ENCODE results near the gene ZNF732.
"Not testable (repeated sequence)": the region's sequence is repeated elsewhere in the genome, so short reads cannot be mapped to it uniquely, and the experiment has no call there.

ZNF732 gene

GRCh38 chr4:273309-274017, 31.8 kb downstream of the ZNF732 start:
- TF ChIP-seq CREB5 (CRISPR knock-in tag; IDR thresholded peaks at IDR 0.05; ENCODE audit: low read depth): no peak
- no peak for TF ChIP-seq ZFP3 (CRISPR knock-in tag; IDR thresholded peaks at IDR 0.05)
- TF ChIP-seq POU6F1 (CRISPR knock-in tag; IDR thresholded peaks at IDR 0.05; ENCODE audit: borderline replicate concordance, low read depth): no peak
- no peak for TF ChIP-seq GLIS3 (CRISPR knock-in tag; IDR thresholded peaks at IDR 0.05)
- no peak for TF ChIP-seq TSHZ2 (CRISPR knock-in tag; IDR thresholded peaks at IDR 0.05)
- TF ChIP-seq ZNF565 (CRISPR knock-in tag; conservative IDR thresholded peaks at IDR 0.05; ENCODE audit: low read depth): no peak
- TF ChIP-seq ISL1 (CRISPR knock-in tag; IDR thresholded peaks at IDR 0.05): no peak
- no peak for TF ChIP-seq ZFP30 (CRISPR knock-in tag; IDR thresholded peaks at IDR 0.05)
- TF ChIP-seq PPARA (CRISPR knock-in tag; IDR thresholded peaks at IDR 0.05; ENCODE audit: borderline replicate concordance): no peak
- no peak for TF ChIP-seq TOX (CRISPR knock-in tag; IDR thresholded peaks at IDR 0.05; ENCODE audit: borderline replicate concordance)
- TF ChIP-seq ARNTL (CRISPR knock-in tag; IDR thresholded peaks at IDR 0.05; ENCODE audit: borderline replicate concordance, low read depth): no peak
- no peak for TF ChIP-seq BACH2 (CRISPR knock-in tag; IDR thresholded peaks at IDR 0.05; ENCODE audit: borderline replicate concordance)
- no peak for TF ChIP-seq RARB (CRISPR knock-in tag; IDR thresholded peaks at IDR 0.05)
- no peak for ATAC-seq

- no peak for ATAC-seq
These were observed 33.7 kb downstream of the ZNF732 start for GRCh38 chr4:271492-272103.

GRCh38 chr4:259240-259639, 46.0 kb downstream of the ZNF732 start:
- ATAC-seq: not testable (repeated sequence)

More at GRCh38 chr4:271492-272103, 33.7 kb downstream of the ZNF732 start:
- TF ChIP-seq ARNTL (CRISPR knock-in tag; IDR thresholded peaks at IDR 0.05; ENCODE audit: borderline replicate concordance, low read depth) (no peak), ZFP30 (CRISPR knock-in tag; IDR thresholded peaks at IDR 0.05) (no peak), POU6F1 (CRISPR knock-in tag; IDR thresholded peaks at IDR 0.05; ENCODE audit: borderline replicate concordance, low read depth) (no peak), TCF4 (CRISPR knock-in tag; IDR thresholded peaks at IDR 0.05; ENCODE audit: borderline replicate concordance) (no peak), TSHZ2 (CRISPR knock-in tag; IDR thresholded peaks at IDR 0.05) (no peak), TOX (CRISPR knock-in tag; IDR thresholded peaks at IDR 0.05; ENCODE audit: borderline replicate concordance) (no peak)

- no peak for ATAC-seq
- TF ChIP-seq ZC3H10 (CRISPR knock-in tag; IDR thresholded peaks at IDR 0.05) (no peak), ZFP30 (CRISPR knock-in tag; IDR thresholded peaks at IDR 0.05) (no peak), GLIS3 (CRISPR knock-in tag; IDR thresholded peaks at IDR 0.05) (no peak), CSRNP3 (CRISPR knock-in tag; IDR thresholded peaks at IDR 0.05) (no peak), CREB5 (CRISPR knock-in tag; IDR thresholded peaks at IDR 0.05; ENCODE audit: low read depth) (no peak), POU6F1 (CRISPR knock-in tag; IDR thresholded peaks at IDR 0.05; ENCODE audit: borderline replicate concordance, low read depth) (no peak), PPARA (CRISPR knock-in tag; IDR thresholded peaks at IDR 0.05; ENCODE audit: borderline replicate concordance) (no peak), SNAI2 (CRISPR knock-in tag; IDR thresholded peaks at IDR 0.05) (no peak)
These were observed 48.8 kb downstream of the ZNF732 start for GRCh38 chr4:256492-256891.
